OCI-LY7 (cell line): ENCODE results near the gene APLP2. TPM values are rescaled to one million over a fixed set of nuclear protein-coding genes. Genes with fewer than 3 reads are reported as not detected.

Source experiments
- BruUV-seq: library from RNA; stranded (reverse); fragments of 400-500 nt; replicated peaks from 2 replicates; lab custom pipeline; 2021; lab: Mats Ljungman, UMichigan
- CTCF ChIA-PET: fragments of 300-600 bp; sonication (Branson Sonifier 250); formaldehyde crosslinking; loops from one replicate; lab custom pipeline; 2022; ENCODE audit warnings: antibody characterized with exemption; ENCODE audit not compliant: unreplicated experiment; lab: Charles Lee
- POLR2A ChIA-PET: fragments of 300-600 bp; sonication (Branson Sonifier 250); formaldehyde crosslinking; loops from one replicate; lab custom pipeline; 2022; ENCODE audit warnings: antibody characterized with exemption; lab: Charles Lee
- DNase-seq: peaks from one replicate; pipeline ENCODE4 v3.0.0-alpha.2; 2015; ENCODE audit warnings: low spot score
- H2AFZ ChIP-seq: fragments of 200-600 bp; sonication (generic), shearing (Covaris generic); 2 replicates; pipeline ENCODE4 v1.6.1; 2014; ENCODE audit warnings: mild to moderate bottlenecking, antibody characterized with exemption, low read length, moderate library complexity
- H3K27ac ChIP-seq: fragments of 200-600 bp; sonication (generic); 2 replicates; pipeline ENCODE4 v1.5.1; 2014; ENCODE audit warnings: mixed run types, low read depth, mild to moderate bottlenecking, moderate library complexity, low read length, inconsistent platforms; ENCODE audit not compliant: poor library complexity, severe bottlenecking
- H3K36me3 ChIP-seq: fragments of 200-600 bp; sonication (generic); 2 replicates; pipeline ENCODE4 v1.6.1; 2014; ENCODE audit warnings: mild to moderate bottlenecking, antibody characterized with exemption, low read length, moderate library complexity, mixed read lengths; ENCODE audit not compliant: insufficient read depth
- H3K4me1 ChIP-seq: fragments of 200-600 bp; sonication (generic); 2 replicates; pipeline ENCODE4 v1.5.1; 2014; ENCODE audit warnings: mild to moderate bottlenecking, low read length; ENCODE audit not compliant: insufficient read depth, poor library complexity, severe bottlenecking
- H3K4me2 ChIP-seq: fragments of 200-600 bp; sonication (generic); 2 replicates; pipeline ENCODE4 v1.6.1; 2014; ENCODE audit warnings: mild to moderate bottlenecking, low read length
- H3K4me3 ChIP-seq: fragments of 200-600 bp; sonication (generic); 2 replicates; pipeline ENCODE4 v1.5.1; 2014; ENCODE audit warnings: mild to moderate bottlenecking, low read depth, low read length; ENCODE audit not compliant: poor library complexity, severe bottlenecking
- H3K79me2 ChIP-seq: fragments of 200-600 bp; sonication (generic); 2 replicates; pipeline ENCODE4 v1.6.1; 2016; ENCODE audit warnings: low read depth, mild to moderate bottlenecking, low read length, moderate library complexity, mixed read lengths; ENCODE audit not compliant: insufficient read depth
- H3K9me2 ChIP-seq: fragments of 200-600 bp; sonication (generic); 2 replicates; pipeline ENCODE4 v1.6.1; 2016; ENCODE audit warnings: mild to moderate bottlenecking, low read length, mixed read lengths; ENCODE audit not compliant: insufficient read depth
- H3K9me3 ChIP-seq: fragments of 200-600 bp; sonication (generic); 2 replicates; pipeline ENCODE4 v1.6.1; 2014; ENCODE audit warnings: mild to moderate bottlenecking, mixed run types, low read length, mixed read lengths
- H4K20me1 ChIP-seq: fragments of 200-600 bp; sonication (generic); 2 replicates; pipeline ENCODE4 v1.6.1; 2014; ENCODE audit warnings: mild to moderate bottlenecking, antibody characterized with exemption, low read length, moderate library complexity, mixed read lengths; ENCODE audit not compliant: insufficient read depth
- EZH2phosphoT487 ChIP-seq: fragments of 200-600 bp; sonication (generic); IDR thresholded peaks from 2 replicates; pipeline ENCODE4 v1.6.1; 2018; ENCODE audit warnings: low read depth, borderline replicate concordance, mild to moderate bottlenecking, mixed run types, antibody characterized with exemption, low read length, moderate library complexity, mixed read lengths
- intact Hi-C: fragments of 100-400 bp; cut with micrococcal nuclease; formaldehyde crosslinking; loops from one replicate; pipeline ENCODE4 v1.10.0; 2022; ENCODE audit not compliant: unreplicated experiment
- total RNA-seq, 2 experiments: library from RNA; depleted of rRNA in 1 of 2; stranded (reverse); fragments of >200 nt in 1 of 2; shearing (Covaris generic) in 1 of 2; gene quantifications; 2 replicates each; pipeline ENCODE4 v1.2.3, GENCODE V29; 2014 to 2022
- TF ChIP-seq, protein P1 (sequence below): fragments of 200-600 bp; sonication (generic); conservative IDR thresholded peaks from 2 replicates; pipeline ENCODE4 v1.5.1; 2014; ENCODE audit warnings: mild to moderate bottlenecking, antibody characterized with exemption, low read length, moderate library complexity, mixed read lengths

The APLP2 gene
- total RNA-seq, 2 experiments from 2014 or later = 147 to 284 TPM

DNA sequence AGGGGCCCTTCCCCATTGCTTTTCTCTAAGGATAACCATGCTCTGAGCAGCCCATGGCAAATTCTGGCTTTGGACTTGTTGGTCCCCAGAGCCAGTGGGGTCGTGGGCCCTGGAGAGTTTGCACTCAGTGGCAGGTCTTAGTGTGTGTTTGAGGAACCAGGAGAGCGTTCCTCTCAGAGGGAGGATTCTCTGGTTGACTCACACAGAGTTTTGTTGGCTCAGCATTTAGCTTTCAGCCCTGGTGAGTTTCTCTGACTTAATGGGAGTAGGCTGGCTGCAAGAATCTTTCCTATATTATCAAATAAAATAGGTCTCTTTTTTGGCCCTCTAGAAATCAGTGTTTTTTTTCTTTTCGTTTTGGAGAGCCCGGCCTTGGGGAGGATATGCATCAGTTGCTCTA, 110.8 kb downstream of the APLP2 start:
- POLR2A ChIA-PET = interaction anchor here (0.7 to 5.9 kb wide), 8 partner anchors 10 to 259 kb away, joined by 3 to 74 read pairs (median 8); no protein-coding TSS in a partner anchor

DNA sequence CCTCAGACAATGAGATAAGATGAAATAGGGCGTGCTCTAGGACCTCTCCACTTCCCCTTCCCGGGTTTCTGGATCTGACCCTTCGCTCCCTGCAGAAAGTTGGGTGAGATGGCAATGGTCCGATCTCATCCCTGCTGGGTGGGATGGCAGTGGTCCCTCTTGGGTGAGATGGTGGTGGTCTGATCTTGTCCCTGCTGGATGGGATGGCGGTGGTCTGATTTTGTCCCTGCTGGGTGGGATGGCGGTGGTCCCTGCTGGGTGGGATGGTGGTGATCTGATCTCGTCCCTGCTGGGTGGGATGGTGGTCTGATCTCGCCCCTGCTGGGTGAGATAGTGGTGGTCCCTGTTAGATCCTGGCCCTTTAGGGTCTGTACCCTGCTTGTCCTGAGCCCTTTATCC, 111.2 kb downstream of the APLP2 start:
- H3K9me3 ChIP-seq = no peaks in the 10 kb centered on the region
- CTCF ChIA-PET = interaction anchor here (0.7 to 1.0 kb wide), 2 partner anchors 15 to 25 kb away, joined by 3 read pairs; no protein-coding TSS in a partner anchor
- peak overlapping the region; percentile 64 for H3K4me3 ChIP-seq
- intact Hi-C loops = loop anchor here (1.0 to 5.0 kb wide), 7 partner anchors 15 to 1454 kb away; partner anchors contain the start of gene PRDM10
- no peak for DNase-seq
- peak overlapping the region; percentile 94 for H3K4me2 ChIP-seq
- peaks cover 93% of the 10 kb centered on the region for H3K79me2 ChIP-seq
- peak overlapping the region; percentile 99 for H3K27ac ChIP-seq
- no peak for TF ChIP-seq EZH2phosphoT487
- TF ChIP-seq, protein P1, sequence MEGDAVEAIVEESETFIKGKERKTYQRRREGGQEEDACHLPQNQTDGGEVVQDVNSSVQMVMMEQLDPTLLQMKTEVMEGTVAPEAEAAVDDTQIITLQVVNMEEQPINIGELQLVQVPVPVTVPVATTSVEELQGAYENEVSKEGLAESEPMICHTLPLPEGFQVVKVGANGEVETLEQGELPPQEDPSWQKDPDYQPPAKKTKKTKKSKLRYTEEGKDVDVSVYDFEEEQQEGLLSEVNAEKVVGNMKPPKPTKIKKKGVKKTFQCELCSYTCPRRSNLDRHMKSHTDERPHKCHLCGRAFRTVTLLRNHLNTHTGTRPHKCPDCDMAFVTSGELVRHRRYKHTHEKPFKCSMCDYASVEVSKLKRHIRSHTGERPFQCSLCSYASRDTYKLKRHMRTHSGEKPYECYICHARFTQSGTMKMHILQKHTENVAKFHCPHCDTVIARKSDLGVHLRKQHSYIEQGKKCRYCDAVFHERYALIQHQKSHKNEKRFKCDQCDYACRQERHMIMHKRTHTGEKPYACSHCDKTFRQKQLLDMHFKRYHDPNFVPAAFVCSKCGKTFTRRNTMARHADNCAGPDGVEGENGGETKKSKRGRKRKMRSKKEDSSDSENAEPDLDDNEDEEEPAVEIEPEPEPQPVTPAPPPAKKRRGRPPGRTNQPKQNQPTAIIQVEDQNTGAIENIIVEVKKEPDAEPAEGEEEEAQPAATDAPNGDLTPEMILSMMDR = no peak
- no peak overlapping the region for H2AFZ ChIP-seq
- H3K36me3 ChIP-seq = peaks cover 40% of the 10 kb centered on the region
- no peaks in the 10 kb centered on the region for H3K9me2 ChIP-seq
- H4K20me1 ChIP-seq = no peaks in the 10 kb centered on the region
- POLR2A ChIA-PET = interaction anchor here (0.7 to 5.9 kb wide), 12 partner anchors 8 to 259 kb away, joined by 3 to 74 read pairs (median 5); no protein-coding TSS in a partner anchor
- BruUV-seq = TSS peak; percentile 91
- peaks cover 96% of the 10 kb centered on the region for H3K4me1 ChIP-seq

More for the DNA sequence above, 110.8 kb downstream of the APLP2 start:
- Histone ChIP-seq H3K79me2 (peaks cover 92% of the 10 kb centered on the region), H3K4me3 (peak overlapping the region; percentile 64), H4K20me1 (no peaks in the 10 kb centered on the region), H3K9me3 (no peaks in the 10 kb centered on the region), H3K27ac (peak overlapping the region; percentile 99), H3K36me3 (peaks cover 41% of the 10 kb centered on the region), H3K4me2 (peak overlapping the region; percentile 94), H3K4me1 (peaks cover 96% of the 10 kb centered on the region), H2AFZ (no peak overlapping the region), H3K9me2 (no peaks in the 10 kb centered on the region)
- DNase-seq = peak; percentile 66
- TF ChIP-seq EZH2phosphoT487 = no peak
- TF ChIP-seq, protein P1 = no peak
- BruUV-seq = TSS peak; percentile 16
- intact Hi-C loops = loop anchor here (2.0 to 5.0 kb wide), 5 partner anchors 33 to 1453 kb away; partner anchors contain the start of gene PRDM10
- CTCF ChIA-PET = interaction anchor here (0.7 to 1.0 kb wide), 2 partner anchors 14 to 24 kb away, joined by 3 read pairs; no protein-coding TSS in a partner anchor
